ENCODE results near the gene SAMD4B.
"Not testable (repeated sequence)": the region's sequence is repeated elsewhere in the genome, so short reads cannot be mapped to it uniquely, and the experiment has no call there.

The SAMD4B gene

GRCh38 chr19:39332293-39332692 is 9.9 kb upstream of the SAMD4B start:
- Histone ChIP-seq H3K9me3 (ENCODE audit: low read length) (no peaks in the 10 kb centered on the region), H3K4me3 (ENCODE audit: low read depth, low read length, poor library complexity, severe bottlenecking) (no peak overlapping the region), H3F3A (ENCODE audit: insufficient read depth, low read length) (0 out of 2 replicates have a peak, but pooled peaks cover 4% of the 10 kb centered on the region), H3K79me2 (ENCODE audit: insufficient read depth, low read length) (no peaks in the 10 kb centered on the region), H4K20me1 (ENCODE audit: insufficient read depth, low read length) (no peaks in the 10 kb centered on the region), H3K27ac (ENCODE audit: low read depth, low read length, poor library complexity, severe bottlenecking) (no peak overlapping the region), H3K4me1 (ENCODE audit: insufficient read depth, low read length, severe bottlenecking) (peaks cover 18% of the 10 kb centered on the region), H3K36me3 (ENCODE audit: insufficient read depth, low read length) (no peaks in the 10 kb centered on the region), H3K27me3 (ENCODE audit: insufficient read depth, low read length) (no peaks in the 10 kb centered on the region), H2AFZ (ENCODE audit: low read length) (no peak overlapping the region), H3K4me2 (ENCODE audit: low read length) (no peak overlapping the region), H3K9me2 (ENCODE audit: low read depth, low read length) (no peaks in the 10 kb centered on the region), H3K9ac (ENCODE audit: low read length) (no peak overlapping the region)
- TF ChIP-seq CTCF (IDR thresholded peaks at IDR 0.05; ENCODE audit: low read length) = no peak
- TF ChIP-seq EZH2 (IDR thresholded peaks at IDR 0.05; ENCODE audit: borderline replicate concordance, low read length) = no peak

DNA sequence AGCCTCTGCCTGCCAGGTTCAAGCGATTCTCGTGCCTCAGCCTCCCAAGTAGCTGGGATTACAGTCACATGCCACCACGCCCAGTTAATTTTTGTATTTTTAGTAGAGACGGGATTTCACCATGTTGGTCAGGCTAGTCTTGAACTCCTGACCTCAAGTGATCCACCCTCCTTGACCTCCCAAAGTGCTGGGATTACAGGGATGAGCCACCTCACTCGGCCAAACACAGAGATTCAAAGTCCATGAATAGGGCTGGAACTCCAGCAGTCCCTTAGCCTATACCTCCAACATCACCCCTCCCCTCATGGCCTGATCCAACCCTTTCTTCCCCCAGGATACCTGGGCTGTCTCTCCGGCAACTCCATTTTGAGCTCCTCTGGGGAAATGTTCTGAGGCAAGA is 9.5 kb upstream of the SAMD4B start:
- H3K27me3 ChIP-seq (ENCODE audit: insufficient read depth, low read length); H3K79me2 ChIP-seq (ENCODE audit: insufficient read depth, low read length); H4K20me1 ChIP-seq (ENCODE audit: insufficient read depth, low read length); H3K4me2 ChIP-seq (ENCODE audit: low read length); H3K27ac ChIP-seq (ENCODE audit: low read depth, low read length, poor library complexity, severe bottlenecking); H3F3A ChIP-seq (ENCODE audit: insufficient read depth, low read length); H3K9ac ChIP-seq (ENCODE audit: low read length); H3K9me2 ChIP-seq (ENCODE audit: low read depth, low read length); H2AFZ ChIP-seq (ENCODE audit: low read length); H3K9me3 ChIP-seq (ENCODE audit: low read length); H3K36me3 ChIP-seq (ENCODE audit: insufficient read depth, low read length); H3K4me3 ChIP-seq (ENCODE audit: low read depth, low read length, poor library complexity, severe bottlenecking): not testable (repeated sequence)
- H3K4me1 ChIP-seq (ENCODE audit: insufficient read depth, low read length, severe bottlenecking) = peaks cover 23% of the 10 kb centered on the region

DNA sequence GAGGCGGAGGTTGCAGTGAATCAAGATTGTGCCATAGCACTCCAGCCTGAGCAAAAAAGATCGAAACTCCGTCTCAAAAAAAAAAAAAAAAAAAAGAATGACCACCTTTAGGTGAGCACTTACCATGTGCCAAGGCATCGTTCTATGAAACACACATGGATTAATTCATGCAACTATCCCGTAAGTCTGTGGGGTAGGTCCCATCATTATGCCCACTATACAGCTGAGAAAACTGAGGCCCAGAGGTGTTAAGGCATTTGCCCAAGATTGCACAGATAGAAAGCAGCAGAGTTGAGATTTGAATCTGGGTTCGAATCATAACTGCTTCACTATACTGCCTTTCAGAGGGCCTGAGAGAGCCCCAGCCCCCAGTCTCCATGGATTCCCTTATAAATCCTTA is 8.7 kb upstream of the SAMD4B start:
- Histone ChIP-seq H3K27me3 (ENCODE audit: insufficient read depth, low read length) (no peaks in the 10 kb centered on the region), H3K4me1 (ENCODE audit: insufficient read depth, low read length, severe bottlenecking) (peaks cover 26% of the 10 kb centered on the region), H3F3A (ENCODE audit: insufficient read depth, low read length) (0 out of 2 replicates have a peak, but pooled peaks cover 4% of the 10 kb centered on the region), H3K36me3 (ENCODE audit: insufficient read depth, low read length) (no peaks in the 10 kb centered on the region), H3K9ac (ENCODE audit: low read length) (no peak overlapping the region), H3K79me2 (ENCODE audit: insufficient read depth, low read length) (no peaks in the 10 kb centered on the region), H3K4me2 (ENCODE audit: low read length) (no peak overlapping the region), H3K4me3 (ENCODE audit: low read depth, low read length, poor library complexity, severe bottlenecking) (no peak overlapping the region), H3K9me2 (ENCODE audit: low read depth, low read length) (no peaks in the 10 kb centered on the region), H3K27ac (ENCODE audit: low read depth, low read length, poor library complexity, severe bottlenecking) (no peak overlapping the region), H2AFZ (ENCODE audit: low read length) (no peak overlapping the region), H3K9me3 (ENCODE audit: low read length) (no peaks in the 10 kb centered on the region), H4K20me1 (ENCODE audit: insufficient read depth, low read length) (no peaks in the 10 kb centered on the region)
- TF ChIP-seq EZH2 (IDR thresholded peaks at IDR 0.05; ENCODE audit: borderline replicate concordance, low read length) = no peak
- TF ChIP-seq CTCF (IDR thresholded peaks at IDR 0.05; ENCODE audit: low read length) = no peak

- no peak overlapping the region for H3K9ac ChIP-seq (ENCODE audit: low read length)
- H3K36me3 ChIP-seq (ENCODE audit: insufficient read depth, low read length) = no peaks in the 10 kb centered on the region
- no peak overlapping the region for H3K27ac ChIP-seq (ENCODE audit: low read depth, low read length, poor library complexity, severe bottlenecking)
- no peaks in the 10 kb centered on the region for H3K9me3 ChIP-seq (ENCODE audit: low read length)
- H3K9me2 ChIP-seq (ENCODE audit: low read depth, low read length) = no peaks in the 10 kb centered on the region
- H3K4me2 ChIP-seq (ENCODE audit: low read length) = peak overlapping the region; percentile 84
- TF ChIP-seq EZH2 (IDR thresholded peaks at IDR 0.05; ENCODE audit: borderline replicate concordance, low read length) (no peak), CTCF (IDR thresholded peaks at IDR 0.05; ENCODE audit: low read length) (no peak)
- H3K27me3 ChIP-seq (ENCODE audit: insufficient read depth, low read length) = no peaks in the 10 kb centered on the region
- peak overlapping the region; percentile 70 for H3K4me3 ChIP-seq (ENCODE audit: low read depth, low read length, poor library complexity, severe bottlenecking)
- H4K20me1 ChIP-seq (ENCODE audit: insufficient read depth, low read length) = no peaks in the 10 kb centered on the region
- H3K79me2 ChIP-seq (ENCODE audit: insufficient read depth, low read length) = no peaks in the 10 kb centered on the region
- H3K4me1 ChIP-seq (ENCODE audit: insufficient read depth, low read length, severe bottlenecking) = peaks cover 26% of the 10 kb centered on the region
- H3F3A ChIP-seq (ENCODE audit: insufficient read depth, low read length) = 0 out of 2 replicates have a peak, but pooled peaks cover 4% of the 10 kb centered on the region
- H2AFZ ChIP-seq (ENCODE audit: low read length) = no peak overlapping the region
Observed at GRCh38 chr19:39334444-39334976, 7.7 kb upstream of the SAMD4B start.
